Fibroblast of pulmonary artery (primary cell): ENCODE measurements around the gene SANBR.

Experiments
- DNase-seq: peaks from one replicate; pipeline ENCODE4 v3.0.0-alpha.2; 2010; ENCODE audit warnings: low read depth
- H3K4me3 ChIP-seq: replicated peaks from 2 replicates; pipeline ENCODE4 v1.5.1; 2011; ENCODE audit warnings: low read depth, mild to moderate bottlenecking, control low read depth, low read length, moderate library complexity
- TF ChIP-seq, protein P1 (sequence below): IDR thresholded peaks from 2 replicates; pipeline ENCODE4 v1.5.1; 2011; ENCODE audit warnings: mild to moderate bottlenecking, control low read depth, low read length, inconsistent platforms; ENCODE audit errors: missing control alignments

SANBR gene

DNA sequence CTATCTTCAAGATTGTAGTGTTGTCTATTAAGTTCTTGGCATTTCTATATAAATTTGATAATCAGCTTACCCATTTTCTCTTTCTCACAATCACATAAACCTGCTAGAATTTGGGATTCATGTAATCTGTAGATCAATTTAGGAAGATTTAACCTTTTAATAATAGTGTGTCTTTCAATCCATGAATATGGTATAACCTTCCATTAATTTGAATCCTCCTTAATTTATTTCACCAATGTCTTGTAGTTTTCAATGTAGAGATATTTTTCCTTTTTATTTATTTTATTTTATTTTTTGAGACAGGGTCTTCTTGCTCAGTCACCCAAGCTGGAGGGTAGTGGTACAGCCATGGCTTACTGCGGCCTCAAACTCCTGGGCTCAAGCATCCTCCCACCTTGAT, 20.2 kb downstream of the SANBR start:
- no peak overlapping the region for H3K4me3 ChIP-seq
- DNase-seq: no peak
- TF ChIP-seq, protein P1, sequence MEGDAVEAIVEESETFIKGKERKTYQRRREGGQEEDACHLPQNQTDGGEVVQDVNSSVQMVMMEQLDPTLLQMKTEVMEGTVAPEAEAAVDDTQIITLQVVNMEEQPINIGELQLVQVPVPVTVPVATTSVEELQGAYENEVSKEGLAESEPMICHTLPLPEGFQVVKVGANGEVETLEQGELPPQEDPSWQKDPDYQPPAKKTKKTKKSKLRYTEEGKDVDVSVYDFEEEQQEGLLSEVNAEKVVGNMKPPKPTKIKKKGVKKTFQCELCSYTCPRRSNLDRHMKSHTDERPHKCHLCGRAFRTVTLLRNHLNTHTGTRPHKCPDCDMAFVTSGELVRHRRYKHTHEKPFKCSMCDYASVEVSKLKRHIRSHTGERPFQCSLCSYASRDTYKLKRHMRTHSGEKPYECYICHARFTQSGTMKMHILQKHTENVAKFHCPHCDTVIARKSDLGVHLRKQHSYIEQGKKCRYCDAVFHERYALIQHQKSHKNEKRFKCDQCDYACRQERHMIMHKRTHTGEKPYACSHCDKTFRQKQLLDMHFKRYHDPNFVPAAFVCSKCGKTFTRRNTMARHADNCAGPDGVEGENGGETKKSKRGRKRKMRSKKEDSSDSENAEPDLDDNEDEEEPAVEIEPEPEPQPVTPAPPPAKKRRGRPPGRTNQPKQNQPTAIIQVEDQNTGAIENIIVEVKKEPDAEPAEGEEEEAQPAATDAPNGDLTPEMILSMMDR: no peak

DNA sequence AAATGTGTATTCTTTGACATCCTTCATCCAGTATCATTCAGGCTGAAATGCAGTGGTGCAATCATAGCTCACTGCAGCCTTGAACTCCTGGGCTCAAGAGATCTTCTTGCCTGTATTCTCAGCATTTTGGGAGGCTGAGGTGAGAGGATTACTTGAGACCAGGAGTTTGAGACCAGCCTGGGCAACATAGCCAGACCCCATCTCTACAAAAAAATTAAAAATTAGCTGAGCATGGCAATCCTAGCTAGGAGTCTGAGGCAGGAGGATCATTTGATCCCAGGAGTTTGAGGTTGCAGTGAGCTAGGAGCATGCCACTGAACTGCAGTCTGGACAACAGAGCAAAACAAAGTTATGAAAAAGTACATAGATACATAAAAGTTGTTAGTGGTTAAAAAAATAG, 24.1 kb downstream of the SANBR start:
- no peak for DNase-seq
- TF ChIP-seq, protein P1: no peak
- H3K4me3 ChIP-seq: no peak overlapping the region

DNA sequence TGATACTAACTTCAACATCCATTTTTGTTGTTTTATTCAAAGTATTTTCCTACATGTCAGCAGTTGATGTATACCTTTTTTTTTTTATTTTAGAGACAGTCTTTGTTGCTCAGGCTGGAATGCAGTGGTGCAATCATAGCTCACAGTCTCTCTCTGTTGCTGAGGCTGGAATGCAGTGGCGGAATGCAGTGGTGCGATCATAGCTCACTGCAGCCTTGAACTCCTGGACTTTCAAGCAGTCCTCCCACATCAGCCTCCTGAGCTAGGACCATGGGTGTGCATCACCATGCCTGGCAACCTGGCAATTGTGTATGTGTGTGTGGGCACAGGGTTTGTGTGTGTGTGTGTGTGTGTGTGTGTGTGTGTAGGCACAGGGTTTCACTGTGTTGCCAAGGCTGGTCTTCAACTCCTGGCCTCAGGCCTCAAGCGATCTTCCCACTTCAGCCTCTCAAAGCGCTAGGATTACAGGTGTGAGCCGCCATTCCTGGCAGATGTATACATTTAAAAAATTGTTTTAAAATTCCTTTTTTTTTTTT, 24.8 kb downstream of the SANBR start:
- no peak overlapping the region for H3K4me3 ChIP-seq
- TF ChIP-seq, protein P1: no peak
- DNase-seq: peak; percentile 53

DNA sequence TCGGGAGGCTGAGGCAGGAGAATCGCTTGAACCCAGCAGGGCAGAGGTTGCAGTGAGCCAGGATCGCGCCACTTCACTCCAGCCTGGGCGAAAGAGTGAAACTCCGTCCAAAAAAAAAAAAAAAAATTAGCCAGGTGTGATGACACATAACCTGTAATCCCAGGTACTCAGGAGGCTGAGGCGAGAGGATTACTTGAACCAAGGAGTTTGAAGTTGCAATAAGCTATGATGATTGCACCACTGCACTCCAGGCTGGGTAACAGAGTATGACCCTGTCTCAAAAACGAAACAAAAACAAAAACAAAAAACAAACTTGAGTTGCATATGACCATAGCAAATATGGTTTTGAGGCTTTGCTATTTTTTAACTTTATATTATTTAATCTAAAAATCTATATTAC, 25.8 kb downstream of the SANBR start:
- DNase-seq: no peak
- TF ChIP-seq, protein P1: no peak

DNA sequence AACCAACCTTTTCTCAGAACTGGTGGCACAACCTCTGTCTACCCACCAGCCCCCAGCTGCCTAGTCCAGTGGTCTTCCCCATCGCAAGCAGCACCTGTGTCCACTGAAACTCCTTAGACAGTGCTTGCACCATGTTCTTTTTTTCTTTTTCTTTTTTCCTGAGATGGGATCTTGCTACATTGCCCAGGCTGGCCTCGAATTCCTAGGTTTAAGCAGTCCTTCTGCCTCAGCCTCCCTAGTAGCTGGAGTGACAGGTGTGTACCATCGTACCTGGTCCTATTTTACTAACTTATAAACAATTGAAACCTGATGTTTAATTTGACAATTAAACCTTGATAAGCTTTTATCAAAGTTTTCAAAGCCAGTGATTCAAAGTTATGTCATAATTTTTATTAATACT, 30.8 kb downstream of the SANBR start:
- H3K4me3 ChIP-seq: no peak overlapping the region
- TF ChIP-seq, protein P1: no peak
- no peak for DNase-seq

More for the DNA sequence above, 25.8 kb downstream of the SANBR start:
- no peak overlapping the region for H3K4me3 ChIP-seq

DNA sequence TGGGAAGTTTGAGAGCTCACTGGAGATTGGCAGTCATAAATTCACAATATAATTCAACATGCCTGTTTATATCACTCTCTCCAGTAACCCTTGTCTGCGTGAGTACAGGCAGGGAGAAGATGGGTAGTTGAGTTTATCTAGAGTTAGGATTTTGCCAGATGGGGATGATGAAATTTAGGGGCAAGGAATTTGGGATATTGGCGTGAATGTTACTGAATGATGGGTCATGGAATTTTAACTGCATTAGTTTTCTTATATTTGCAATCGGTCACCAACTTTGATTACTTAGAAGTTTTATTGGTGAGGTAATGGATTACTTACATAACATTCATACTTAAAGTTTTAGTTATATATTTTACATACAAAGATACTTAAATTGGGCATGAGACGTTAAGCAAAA, 35.1 kb downstream of the SANBR start:
- TF ChIP-seq, protein P1: no peak
- DNase-seq: no peak
- H3K4me3 ChIP-seq: no peak overlapping the region

DNA sequence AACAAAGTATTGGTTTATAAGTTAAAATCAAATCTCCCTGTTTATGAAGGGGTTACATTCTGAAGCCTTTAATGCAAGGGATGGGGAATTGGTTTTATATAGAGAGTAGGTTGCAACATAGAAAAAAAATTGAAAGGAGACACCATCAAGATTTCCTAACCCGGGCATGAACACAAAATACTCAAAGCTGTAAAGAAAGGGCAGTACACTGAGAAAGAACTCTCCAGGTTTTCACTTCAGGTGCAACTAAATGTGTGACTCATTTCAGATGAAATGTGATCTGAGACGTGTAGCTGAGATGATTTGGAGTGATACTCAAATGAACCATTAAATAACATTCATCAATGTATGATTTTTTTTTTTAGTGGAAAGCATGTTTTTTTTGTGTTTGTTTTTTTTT, 43.6 kb downstream of the SANBR start:
- DNase-seq: no peak
- TF ChIP-seq, protein P1: no peak
- no peak overlapping the region for H3K4me3 ChIP-seq
